HEK293 (cell line): ENCODE measurements around the gene CABLES2.

ENCODE experiments used
- CTCF ChIP-seq: fragments of 450-650 bp; formaldehyde crosslinking; IDR thresholded peaks from 2 replicates; pipeline ENCODE4 v1.5.1; 2016; ENCODE audit warnings: missing biosample characterization, missing genetic modification characterization
- ZBTB11 ChIP-seq: fragments of 450-650 bp; formaldehyde crosslinking; conservative IDR thresholded peaks from 2 replicates; pipeline ENCODE4 v1.5.1; 2016; ENCODE audit warnings: low read depth, missing biosample characterization, missing genetic modification characterization
- ZBTB20 ChIP-seq: fragments of 450-650 bp; formaldehyde crosslinking; IDR thresholded peaks from 2 replicates; pipeline ENCODE4 v1.5.1; 2016; ENCODE audit warnings: missing biosample characterization, missing genetic modification characterization
- ZEB2 ChIP-seq: fragments of 450-650 bp; formaldehyde crosslinking; IDR thresholded peaks from 2 replicates; pipeline ENCODE4 v1.5.1; 2016; ENCODE audit warnings: missing biosample characterization, missing genetic modification characterization
- ZFP3 ChIP-seq: fragments of 450-650 bp; formaldehyde crosslinking; IDR thresholded peaks from 2 replicates; pipeline ENCODE4 v1.5.1; 2016; ENCODE audit warnings: low read depth, missing biosample characterization, missing genetic modification characterization
- ZNF138 ChIP-seq: fragments of 450-650 bp; formaldehyde crosslinking; IDR thresholded peaks from 2 replicates; pipeline ENCODE4 v1.5.1; 2016; ENCODE audit warnings: missing biosample characterization, missing genetic modification characterization, borderline replicate concordance
- ZNF140 ChIP-seq: fragments of 450-650 bp; formaldehyde crosslinking; IDR thresholded peaks from 2 replicates; pipeline ENCODE4 v1.5.1; 2016; ENCODE audit warnings: missing biosample characterization, missing genetic modification characterization
- ZNF23 ChIP-seq: fragments of 450-650 bp; formaldehyde crosslinking; IDR thresholded peaks from 2 replicates; pipeline ENCODE4 v1.5.1; 2016; ENCODE audit warnings: missing biosample characterization, missing genetic modification characterization, borderline replicate concordance
- ZNF433 ChIP-seq: fragments of 450-650 bp; formaldehyde crosslinking; IDR thresholded peaks from 2 replicates; pipeline ENCODE4 v1.5.1; 2016; ENCODE audit warnings: missing biosample characterization, missing genetic modification characterization, low read depth
- ZNF518A ChIP-seq: fragments of 450-650 bp; formaldehyde crosslinking; conservative IDR thresholded peaks from 2 replicates; pipeline ENCODE4 v1.5.1; 2016; ENCODE audit warnings: low read depth, missing biosample characterization, missing genetic modification characterization
- ZNF639 ChIP-seq: fragments of 450-650 bp; formaldehyde crosslinking; IDR thresholded peaks from 2 replicates; pipeline ENCODE4 v1.5.1; 2016; ENCODE audit warnings: missing biosample characterization, missing genetic modification characterization
- ZNF747 ChIP-seq: fragments of 450-650 bp; formaldehyde crosslinking; IDR thresholded peaks from 2 replicates; pipeline ENCODE4 v1.5.1; 2016; ENCODE audit warnings: missing biosample characterization, missing genetic modification characterization
- ZNF830 ChIP-seq: fragments of 450-650 bp; IDR thresholded peaks from 2 replicates; pipeline ENCODE4 v1.5.0; 2018; ENCODE audit warnings: missing biosample characterization, missing genetic modification characterization, low read depth, mild to moderate bottlenecking, moderate library complexity

- TF ChIP-seq CTCF (tag by site-specific recombination) (no peak), ZNF518A (tag by site-specific recombination) (no peak), ZNF138 (tag by site-specific recombination) (no peak), ZNF830 (tag by site-specific recombination) (no peak), ZNF140 (tag by site-specific recombination) (no peak), ZNF23 (tag by site-specific recombination) (no peak), ZFP3 (tag by site-specific recombination) (no peak), ZNF747 (tag by site-specific recombination) (no peak), ZNF433 (no peak), ZBTB20 (tag by site-specific recombination) (no peak), ZBTB11 (tag by site-specific recombination) (no peak), ZNF639 (tag by site-specific recombination) (no peak), ZEB2 (tag by site-specific recombination) (no peak)
Observed at GRCh38 chr20:62428002-62428372, 20.9 kb upstream of the CABLES2 start.
